Measurements from ENCODE around the gene PNPLA7. TPM values are rescaled to one million over a fixed set of nuclear protein-coding genes. Genes with fewer than 3 reads are reported as not detected.
"Not testable (repeated sequence)": the region's sequence is repeated elsewhere in the genome, so short reads cannot be mapped to it uniquely, and the experiment has no call there.

Gene PNPLA7
- total RNA-seq, 2 experiments from 2014 or later, result 5.6 to 7.0 TPM

- POLR2A ChIA-PET, result no interaction called here
- H3K9me3 Mint-ChIP-seq, result no peaks in the 10 kb centered on the region
- H3K27me3 Mint-ChIP-seq, result no peaks in the 10 kb centered on the region
- no peaks in the 10 kb centered on the region for H3K36me3 Mint-ChIP-seq
- DNase-seq (no peak), ATAC-seq (ENCODE audit: low read depth) (no peak)
- peak overlapping the region; percentile 40 for H3K27ac Mint-ChIP-seq
- no peak overlapping the region for H3K4me3 Mint-ChIP-seq
- peaks cover 3% of the 10 kb centered on the region for H3K4me1 Mint-ChIP-seq
These were observed 5.9 kb downstream of the PNPLA7 start for GRCh38 chr9:137544176-137544760.

GRCh38 chr9:137543237-137543963 lies 6.8 kb downstream of the PNPLA7 start:
- H3K27me3 Mint-ChIP-seq, result no peaks in the 10 kb centered on the region

GRCh38 chr9:137542486-137542885 lies 7.7 kb downstream of the PNPLA7 start:
- Mint-ChIP-seq H3K4me3 (no peak overlapping the region), H3K36me3 (peaks cover 2% of the 10 kb centered on the region), H3K27ac (no peak overlapping the region), H3K4me1 (peaks cover 4% of the 10 kb centered on the region), H3K27me3 (no peaks in the 10 kb centered on the region), H3K9me3 (peaks cover 2% of the 10 kb centered on the region)
- ATAC-seq (ENCODE audit: low read depth) (no peak), DNase-seq (no peak)
- POLR2A ChIA-PET, result interaction anchor here (2.0 kb wide), 1 partner anchor 8 kb away, joined by 5 read pairs; the partner anchor contains the start of gene PNPLA7

More at GRCh38 chr9:137543237-137543963, 6.8 kb downstream of the PNPLA7 start:
- DNase-seq, result no peak
- H3K9me3 Mint-ChIP-seq, result no peaks in the 10 kb centered on the region
- peaks cover 3% of the 10 kb centered on the region for H3K4me1 Mint-ChIP-seq
- peak overlapping the region; percentile 40 for H3K27ac Mint-ChIP-seq
- no peak for ATAC-seq (ENCODE audit: low read depth)
- no peaks in the 10 kb centered on the region for H3K36me3 Mint-ChIP-seq
- H3K4me3 Mint-ChIP-seq, result no peak overlapping the region
- POLR2A ChIA-PET, result interaction anchor here (2.0 kb wide), 1 partner anchor 7 kb away, joined by 5 read pairs; the partner anchor contains the start of gene PNPLA7

- H3K4me3 Mint-ChIP-seq, result no peak overlapping the region
- H3K27ac Mint-ChIP-seq, result no peak overlapping the region
- no peaks in the 10 kb centered on the region for H3K27me3 Mint-ChIP-seq
- ATAC-seq (ENCODE audit: low read depth), result no peak
- DNase-seq, result no peak
- peaks cover 16% of the 10 kb centered on the region for H3K4me1 Mint-ChIP-seq
- POLR2A ChIA-PET, result no interaction called here
- peaks cover 10% of the 10 kb centered on the region for H3K36me3 Mint-ChIP-seq
- peaks cover 10% of the 10 kb centered on the region for H3K9me3 Mint-ChIP-seq
These were observed 9.7 kb downstream of the PNPLA7 start for GRCh38 chr9:137540536-137540935.

GRCh38 chr9:137538058-137538457 lies 12.1 kb downstream of the PNPLA7 start:
- Mint-ChIP-seq H3K9me3 (peaks cover 10% of the 10 kb centered on the region), H3K36me3 (peaks cover 13% of the 10 kb centered on the region), H3K27me3 (no peaks in the 10 kb centered on the region), H3K27ac (no peak overlapping the region), H3K4me1 (peaks cover 26% of the 10 kb centered on the region), H3K4me3 (no peak overlapping the region)
- DNase-seq, result no peak
- ATAC-seq (ENCODE audit: low read depth), result no peak
- POLR2A ChIA-PET, result interaction anchor here (1.2 to 1.6 kb wide), 2 partner anchors 13 to 14 kb away, joined by 4 to 6 read pairs; partner anchors contain the start of genes MRPL41 and PNPLA7

GRCh38 chr9:137536594-137537131 lies 13.5 kb downstream of the PNPLA7 start:
- Mint-ChIP-seq H3K36me3 (peaks cover 13% of the 10 kb centered on the region), H3K4me3 (peak overlapping the region; percentile 33), H3K9me3 (peaks cover 10% of the 10 kb centered on the region), H3K4me1 (peaks cover 26% of the 10 kb centered on the region), H3K27ac (peak overlapping the region; percentile 86)
- DNase-seq, result peak; percentile 54
- H3K27me3 Mint-ChIP-seq, result not testable (repeated sequence)
- peak; percentile 67 for ATAC-seq (ENCODE audit: low read depth)
- POLR2A ChIA-PET, result interaction anchor here (1.6 kb wide), 1 partner anchor 15 kb away, joined by 4 read pairs; the partner anchor contains the start of gene MRPL41

- Mint-ChIP-seq H3K4me1 (peaks cover 33% of the 10 kb centered on the region), H3K4me3 (peak overlapping the region; percentile 23), H3K9me3 (peaks cover 10% of the 10 kb centered on the region), H3K36me3 (peaks cover 14% of the 10 kb centered on the region), H3K27ac (peak overlapping the region; percentile 86), H3K27me3 (no peaks in the 10 kb centered on the region)
- DNase-seq (no peak), ATAC-seq (ENCODE audit: low read depth) (no peak)
- POLR2A ChIA-PET, result interaction anchor here (1.1 to 1.3 kb wide), 2 partner anchors 17 to 70 kb away, joined by 4 to 5 read pairs; partner anchors contain the start of gene ARRDC1
These were observed 15.1 kb downstream of the PNPLA7 start for GRCh38 chr9:137535120-137535428.

- ATAC-seq (ENCODE audit: low read depth), result peak; percentile 16
- Mint-ChIP-seq H3K27me3 (no peaks in the 10 kb centered on the region), H3K36me3 (peaks cover 14% of the 10 kb centered on the region), H3K9me3 (peaks cover 10% of the 10 kb centered on the region), H3K4me1 (peaks cover 33% of the 10 kb centered on the region), H3K4me3 (peak overlapping the region; percentile 23), H3K27ac (peak overlapping the region; percentile 86)
- POLR2A ChIA-PET, result interaction anchor here (1.1 to 1.3 kb wide), 2 partner anchors 18 to 71 kb away, joined by 4 to 5 read pairs; partner anchors contain the start of gene ARRDC1
- DNase-seq, result no peak
These were observed 15.7 kb downstream of the PNPLA7 start for GRCh38 chr9:137534256-137535119.

- H3K27me3 Mint-ChIP-seq; ATAC-seq (ENCODE audit: low read depth); DNase-seq; POLR2A ChIA-PET; H3K27ac Mint-ChIP-seq; H3K4me3 Mint-ChIP-seq: not testable (repeated sequence)
- H3K9me3 Mint-ChIP-seq, result peaks cover 10% of the 10 kb centered on the region
- peaks cover 14% of the 10 kb centered on the region for H3K36me3 Mint-ChIP-seq
- H3K4me1 Mint-ChIP-seq, result peaks cover 34% of the 10 kb centered on the region
These were observed 17.2 kb downstream of the PNPLA7 start for GRCh38 chr9:137532891-137533468.

- Mint-ChIP-seq H3K4me3 (no peak overlapping the region), H3K9me3 (peaks cover 2% of the 10 kb centered on the region), H3K27ac (no peak overlapping the region), H3K27me3 (peaks cover 5% of the 10 kb centered on the region), H3K36me3 (peaks cover 6% of the 10 kb centered on the region), H3K4me1 (peaks cover 23% of the 10 kb centered on the region)
- ATAC-seq (ENCODE audit: low read depth) (no peak), DNase-seq (no peak)
- POLR2A ChIA-PET, result interaction anchor here (1.1 to 1.7 kb wide), 2 partner anchors 35 to 72 kb away, joined by 3 to 4 read pairs; partner anchors contain the start of gene NSMF
These were observed 19.0 kb downstream of the PNPLA7 start for GRCh38 chr9:137531099-137531765.

- Mint-ChIP-seq H3K36me3 (peaks cover 4% of the 10 kb centered on the region), H3K27me3 (peaks cover 6% of the 10 kb centered on the region), H3K4me3 (no peak overlapping the region), H3K27ac (no peak overlapping the region), H3K9me3 (no peaks in the 10 kb centered on the region), H3K4me1 (peaks cover 21% of the 10 kb centered on the region)
- ATAC-seq (ENCODE audit: low read depth) (no peak), DNase-seq (no peak)
- POLR2A ChIA-PET, result no interaction called here
These were observed 19.9 kb downstream of the PNPLA7 start for GRCh38 chr9:137530331-137530730.

- H3K27ac Mint-ChIP-seq, result no peak overlapping the region
- no peaks in the 10 kb centered on the region for H3K9me3 Mint-ChIP-seq
- no peak for ATAC-seq (ENCODE audit: low read depth)
These were observed 25.3 kb downstream of the PNPLA7 start for GRCh38 chr9:137524981-137525317.

More at GRCh38 chr9:137524981-137525317, 25.3 kb downstream of the PNPLA7 start:
- Mint-ChIP-seq H3K36me3 (no peaks in the 10 kb centered on the region), H3K27me3 (peaks cover 6% of the 10 kb centered on the region), H3K4me3 (no peak overlapping the region), H3K4me1 (peaks cover 5% of the 10 kb centered on the region)
- no peak for DNase-seq
- POLR2A ChIA-PET, result no interaction called here
